ENCODE measurements around the gene E2F6. TPM values are rescaled to one million over a fixed set of nuclear protein-coding genes. Genes with fewer than 3 reads are reported as not detected.

The E2F6 gene
- polyA plus RNA-seq, 3 donors, result 3.5 to 6.4 (median 3.7) TPM

- H3K36me3 Mint-ChIP-seq, result no peaks in the 10 kb centered on the region
- intact Hi-C loops (cut with micrococcal nuclease), result no loop called here
- no peak for DNase-seq
Observed at GRCh38 chr2:11493282-11493681, 27.3 kb upstream of the E2F6 start.

GRCh38 chr2:11492720-11493119 lies 26.8 kb upstream of the E2F6 start:
- Mint-ChIP-seq H3K4me1 (no peaks in the 10 kb centered on the region), H3K27ac (no peak overlapping the region), H3K36me3 (no peaks in the 10 kb centered on the region), H3K27me3 (ENCODE audit: low read depth in 3 of 3) (peaks cover 21 to 39% (median 22%) of the 10 kb centered on the region in 3 donors), H3K4me3 (no peak overlapping the region), H3K9me3 (peaks cover 0 to 10% (median 6%) of the 10 kb centered on the region in 7 donors)
- no peak for DNase-seq
- no peak overlapping the region for H3K27ac ChIP-seq (ENCODE audit: low read depth in 1 of 2, low read length in 2 of 2)
- H3K27me3 ChIP-seq (ENCODE audit: control insufficient read depth in 2 of 2, insufficient read depth in 2 of 2, low read length in 2 of 2), result peaks cover 0 to 17% of the 10 kb centered on the region in 2 donors
- H4K20me1 ChIP-seq (ENCODE audit: insufficient read depth, low read length), result no peaks in the 10 kb centered on the region
- no peaks in the 10 kb centered on the region for H3K9me3 ChIP-seq (replicated peaks in 1 of 2; ENCODE audit: control insufficient read depth in 1 of 2, insufficient read depth in 1 of 2, low read length in 2 of 2)
- no peak overlapping the region for H2AFZ ChIP-seq (ENCODE audit: insufficient read depth, low read depth, low read length, poor library complexity, severe bottlenecking)
- H3K79me2 ChIP-seq (ENCODE audit: insufficient read depth, low read length), result no peaks in the 10 kb centered on the region
- TF ChIP-seq CTCF (IDR thresholded peaks at IDR 0.05), result no peak
- H3K4me1 ChIP-seq (ENCODE audit: control insufficient read depth in 1 of 2, insufficient read depth in 2 of 2, low read length in 2 of 2), result no peaks in the 10 kb centered on the region
- intact Hi-C loops (cut with micrococcal nuclease), result no loop called here
- H3K4me2 ChIP-seq (replicated peaks; ENCODE audit: extremely low read depth, low read length, poor library complexity, severe bottlenecking), result no peak overlapping the region
- H3K36me3 ChIP-seq (replicated peaks in 1 of 2; ENCODE audit: control insufficient read depth in 1 of 2, insufficient read depth in 2 of 2, low read length in 2 of 2), result no peaks in the 10 kb centered on the region
- H3K9ac ChIP-seq (ENCODE audit: insufficient read depth, low read length, poor library complexity, severe bottlenecking), result no peak overlapping the region
- WGBS (ENCODE audit: insufficient coverage), result no CpG with 5 or more reads among the region's 1 CpG
- no peak overlapping the region for H3K4me3 ChIP-seq (replicated peaks in 1 of 3; ENCODE audit: low read depth in 2 of 3, low read length in 3 of 3)

More at GRCh38 chr2:11493282-11493681, 27.3 kb upstream of the E2F6 start:
- Histone ChIP-seq H3K4me1 (ENCODE audit: control insufficient read depth in 1 of 2, insufficient read depth in 2 of 2, low read length in 2 of 2) (no peaks in the 10 kb centered on the region), H3K9ac (ENCODE audit: insufficient read depth, low read length, poor library complexity, severe bottlenecking) (no peak overlapping the region), H3K27me3 (ENCODE audit: control insufficient read depth in 2 of 2, insufficient read depth in 2 of 2, low read length in 2 of 2) (peaks cover 0 to 16% of the 10 kb centered on the region in 2 donors), H4K20me1 (ENCODE audit: insufficient read depth, low read length) (no peaks in the 10 kb centered on the region), H2AFZ (ENCODE audit: insufficient read depth, low read depth, low read length, poor library complexity, severe bottlenecking) (no peak overlapping the region), H3K9me3 (replicated peaks in 1 of 2; ENCODE audit: control insufficient read depth in 1 of 2, insufficient read depth in 1 of 2, low read length in 2 of 2) (no peaks in the 10 kb centered on the region), H3K79me2 (ENCODE audit: insufficient read depth, low read length) (no peaks in the 10 kb centered on the region), H3K4me2 (replicated peaks; ENCODE audit: extremely low read depth, low read length, poor library complexity, severe bottlenecking) (no peak overlapping the region), H3K36me3 (replicated peaks in 1 of 2; ENCODE audit: control insufficient read depth in 1 of 2, insufficient read depth in 2 of 2, low read length in 2 of 2) (no peaks in the 10 kb centered on the region), H3K27ac (ENCODE audit: low read depth in 1 of 2, low read length in 2 of 2) (no peak overlapping the region), H3K4me3 (replicated peaks in 1 of 3; ENCODE audit: low read depth in 2 of 3, low read length in 3 of 3) (no peak overlapping the region)
- Mint-ChIP-seq H3K27me3 (ENCODE audit: low read depth in 3 of 3) (peaks cover 15 to 36% (median 21%) of the 10 kb centered on the region in 3 donors), H3K27ac (no peak overlapping the region), H3K4me3 (no peak overlapping the region), H3K4me1 (no peaks in the 10 kb centered on the region), H3K9me3 (peaks cover 0 to 10% (median 6%) of the 10 kb centered on the region in 7 donors)
- TF ChIP-seq CTCF (IDR thresholded peaks at IDR 0.05), result no peak
- WGBS (ENCODE audit: insufficient coverage), result 86% methylated on average over 1 of the region's 6 CpGs

Measured in CD14-positive monocyte (primary cell).